Aorta (tissue), 5 donors: ENCODE measurements around the gene ARMC5. TPM values are rescaled to one million over a fixed set of nuclear protein-coding genes. Genes with fewer than 3 reads are reported as not detected.
A peak's percentile ranks its signal among the peaks of the same experiment; 100 is the strongest.
"Not testable (repeated sequence)": the region's sequence is repeated elsewhere in the genome, so short reads cannot be mapped to it uniquely, and the experiment has no call there.

Experiments used
- ATAC-seq: fragments of 200-7000 bp; cut with Tn5 transposase; one replicate; pipeline ENCODE4 v1.9.1; 2022; ENCODE audit warnings: moderate library complexity; ENCODE audit not compliant: low FRiP score
- DNase-seq, 2 donors: peaks; one replicate each; pipeline ENCODE4 v3.0.0-alpha.2; 2020
- H3K27ac ChIP-seq, 2 donors: one replicate each; pipeline ENCODE4 v1.5.1; 2013; ENCODE audit warnings: low read length in 2 of 2, mild to moderate bottlenecking in 2 of 2, moderate library complexity in 2 of 2, control low read depth in 1 of 2, inconsistent platforms in 1 of 2, low read depth in 1 of 2
- H3K27me3 ChIP-seq, 2 donors: one replicate each; pipeline ENCODE4 v1.6.1; 2013; ENCODE audit warnings: control low read depth in 1 of 2, low read length in 1 of 2, mild to moderate bottlenecking in 1 of 2, moderate library complexity in 1 of 2; ENCODE audit not compliant: insufficient read depth in 2 of 2, control insufficient read depth in 1 of 2
- H3K36me3 ChIP-seq, 2 donors: one replicate each; pipeline ENCODE4 v1.6.1; 2013; ENCODE audit warnings: control low read depth in 1 of 2, low read length in 1 of 2, mild to moderate bottlenecking in 1 of 2; ENCODE audit not compliant: insufficient read depth in 2 of 2, control insufficient read depth in 1 of 2
- H3K4me1 ChIP-seq, 2 donors: one replicate each; pipeline ENCODE4 v1.6.1; 2013; ENCODE audit warnings: low read length in 2 of 2, control low read depth in 1 of 2, mild to moderate bottlenecking in 1 of 2, moderate library complexity in 1 of 2; ENCODE audit not compliant: insufficient read depth in 2 of 2, control insufficient read depth in 1 of 2
- H3K4me3 ChIP-seq, 2 donors: one replicate each; pipeline ENCODE4 v1.5.1; 2013; ENCODE audit warnings: low read length in 2 of 2, control low read depth in 1 of 2, mild to moderate bottlenecking in 1 of 2
- H3K9me3 ChIP-seq: one replicate; pipeline ENCODE4 v1.6.1; 2013; ENCODE audit warnings: mild to moderate bottlenecking, low read length; ENCODE audit not compliant: control insufficient read depth
- WGBS, 2 donors: extraction: QIAGEN DNeasy Blood & Tissue Kit; methylation state at CpG; one replicate each; pipeline ENCODE4 v1.1.7; 2013; 5-methylcytosine and 5-hydroxymethylcytosine counted together
- intact Hi-C, 2 donors: fragments of 100-400 bp; cut with DNase I; formaldehyde crosslinking; loops; one replicate each; pipeline versions ENCODE4 v1.14.2 to v1.15.0; 2022
- polyA plus RNA-seq, 2 donors: library from polyadenylated mRNA; stranded (reverse); fragments of 200-250 nt; gene quantifications; one replicate each; pipeline ENCODE4 v1.2.3, GENCODE V29; 2013
- total RNA-seq, 2 donors: library from RNA; stranded (reverse); fragmentation: NEBNext Ultra II Directional; extraction: Animal tissue kit (Norgen Biotek cat#: 25700); gene quantifications; one replicate each; pipeline ENCODE4 v1.2.1, GENCODE V29; 2021
- donor health status: healthy with polysubstance abuse.
- donor health status: Bipolar disorder and iron deficiency.
- donor health status: DM: no; HTN: no; CAD: no.
- donor health status: DM: no; HTN: no; CAD: no.
- donor health status: DM: yes; HTN: yes; CAD: no.

The ARMC5 gene
- total and polyA plus RNA-seq, 4 donors = 2.1 to 14.1 (median 8.8) TPM

GRCh38 chr16:31429314-31429713, 30.0 kb upstream of the ARMC5 start:
- no peaks in the 10 kb centered on the region for H3K9me3 ChIP-seq
- no peaks in the 10 kb centered on the region for H3K4me1 ChIP-seq
- WGBS, 2 donors = 0 to 4% methylated on average over 1 of the region's 1 CpG
- DNase-seq (peak in 1 of 2 donors; percentile 23), ATAC-seq (no peak)
- H3K27me3 ChIP-seq = no peaks in the 10 kb centered on the region
- intact Hi-C loops = no loop called here
- H3K27ac ChIP-seq = no peak overlapping the region
- no peak overlapping the region for H3K4me3 ChIP-seq
- no peaks in the 10 kb centered on the region for H3K36me3 ChIP-seq

- ATAC-seq (no peak), DNase-seq (no peak)
- no peak overlapping the region for H3K4me3 ChIP-seq
- no peaks in the 10 kb centered on the region for H3K4me1 ChIP-seq
- H3K27ac ChIP-seq = no peak overlapping the region
- no peaks in the 10 kb centered on the region for H3K27me3 ChIP-seq
- H3K36me3 ChIP-seq = no peaks in the 10 kb centered on the region
- no peaks in the 10 kb centered on the region for H3K9me3 ChIP-seq
- intact Hi-C loops = no loop called here
- WGBS, 2 donors = 82 to 92% methylated on average over 3 of the region's 3 CpGs
Observed at GRCh38 chr16:31429796-31430195, 29.5 kb upstream of the ARMC5 start.

GRCh38 chr16:31430380-31431052, 28.8 kb upstream of the ARMC5 start:
- no peaks in the 10 kb centered on the region for H3K27me3 ChIP-seq
- no peaks in the 10 kb centered on the region for H3K36me3 ChIP-seq
- DNase-seq (peak in 1 of 2 donors; percentile 15), ATAC-seq (no peak)
- WGBS, 2 donors = 55 to 65% methylated on average over 5 of the region's 5 CpGs
- no peaks in the 10 kb centered on the region for H3K4me1 ChIP-seq
- intact Hi-C loops = no loop called here
- no peak overlapping the region for H3K4me3 ChIP-seq
- H3K9me3 ChIP-seq = no peaks in the 10 kb centered on the region
- no peak overlapping the region for H3K27ac ChIP-seq

- DNase-seq (peak in 1 of 2 donors; percentile 33), ATAC-seq (peak; percentile 37)
- Histone ChIP-seq H3K4me3 (no peak overlapping the region), H3K27me3 (no peaks in the 10 kb centered on the region), H3K27ac (no peak overlapping the region), H3K4me1 (no peaks in the 10 kb centered on the region), H3K9me3 (no peaks in the 10 kb centered on the region), H3K36me3 (no peaks in the 10 kb centered on the region)
- intact Hi-C loops = no loop called here
- 93% methylated on average over 46 to 47 of the region's 47 CpGs for whole genome bisulfite sequencing, 2 donors
Observed at GRCh38 chr16:31435341-31436220, 23.7 kb upstream of the ARMC5 start.

DNA sequence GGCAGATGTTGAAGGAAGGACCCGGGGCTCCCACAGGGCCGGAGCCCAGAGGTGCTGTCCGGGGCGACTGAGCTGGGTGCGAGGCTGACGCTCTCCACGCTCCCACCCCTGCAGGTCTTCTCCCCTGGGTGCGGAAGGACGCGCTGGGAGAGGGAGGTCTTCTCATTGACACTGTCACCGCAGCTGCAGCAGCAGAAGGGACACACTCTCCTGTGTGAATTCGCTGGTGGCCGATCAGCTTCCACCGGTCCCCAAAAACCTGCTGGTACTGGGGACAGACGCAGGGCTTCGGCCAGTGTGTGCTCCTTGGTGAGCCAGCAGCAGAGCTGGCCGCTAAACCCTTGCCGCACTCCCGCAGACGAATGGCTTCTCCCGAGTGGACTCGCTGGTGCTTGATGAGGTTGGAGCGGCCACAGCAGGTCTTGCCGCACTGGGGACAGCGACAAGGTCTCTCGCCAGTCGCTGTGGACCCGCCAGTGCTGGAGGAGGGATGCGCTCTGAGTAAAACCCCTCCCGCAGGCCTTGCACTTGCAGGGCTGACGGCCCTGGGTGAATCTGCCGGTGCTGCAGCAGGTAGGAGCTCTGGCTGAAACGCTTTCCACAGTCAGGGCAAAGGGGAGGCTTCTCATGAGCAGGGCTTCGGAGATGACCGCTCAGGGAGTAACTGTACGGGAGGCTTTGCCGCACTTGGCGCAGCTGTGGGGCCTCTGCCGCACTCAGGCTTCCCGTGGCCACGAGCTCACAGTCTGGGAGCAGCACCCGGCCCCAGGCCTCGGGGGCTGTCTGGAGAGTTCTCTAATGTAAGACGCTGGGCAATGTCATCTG, 22.9 kb upstream of the ARMC5 start:
- no peak overlapping the region for H3K4me3 ChIP-seq

GRCh38 chr16:31438414-31438813, 20.9 kb upstream of the ARMC5 start:
- Histone ChIP-seq H3K27ac (no peak overlapping the region), H3K9me3 (no peaks in the 10 kb centered on the region), H3K36me3 (no peaks in the 10 kb centered on the region), H3K4me1 (no peaks in the 10 kb centered on the region), H3K27me3 (no peaks in the 10 kb centered on the region), H3K4me3 (no peak overlapping the region)
- no peak for ATAC-seq
- intact Hi-C loops = no loop called here
- WGBS, 2 donors = 66 to 72% methylated on average over 2 of the region's 2 CpGs
- DNase-seq = no peak

More for the DNA sequence above, 22.9 kb upstream of the ARMC5 start:
- 93 to 94% methylated on average over 41 to 44 of the region's 44 CpGs for WGBS, 2 donors
- ATAC-seq (peak; percentile 37), DNase-seq (peak in 1 of 2 donors; percentile 39)
- Histone ChIP-seq H3K4me1 (no peaks in the 10 kb centered on the region), H3K36me3 (no peaks in the 10 kb centered on the region), H3K9me3 (no peaks in the 10 kb centered on the region), H3K27me3 (no peaks in the 10 kb centered on the region), H3K27ac (no peak overlapping the region)
- intact Hi-C loops = no loop called here

DNA sequence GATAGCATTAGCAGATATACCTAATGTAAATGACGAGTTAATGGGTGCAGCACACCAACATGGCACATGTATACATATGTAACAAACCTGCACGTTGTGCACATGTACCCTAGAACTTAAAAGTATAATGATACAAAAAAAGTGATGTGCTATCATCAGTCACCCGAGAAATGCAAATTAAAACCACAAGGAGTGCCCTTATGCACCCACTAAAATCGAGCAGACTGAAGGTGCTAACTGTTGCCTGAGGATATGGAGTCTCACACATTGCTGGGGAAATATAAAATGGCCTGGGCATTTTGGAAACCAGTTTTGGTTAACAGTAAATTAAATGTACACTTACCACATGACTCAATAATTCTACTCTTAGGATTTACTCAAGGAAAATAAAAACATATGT, 20.3 kb upstream of the ARMC5 start:
- ATAC-seq, H3K4me1 ChIP-seq, H3K36me3 ChIP-seq, H3K27me3 ChIP-seq, H3K4me3 ChIP-seq, H3K27ac ChIP-seq, H3K9me3 ChIP-seq, DNase-seq, intact Hi-C loops: not testable (repeated sequence)
- WGBS, 2 donors = 58 to 59% methylated on average over 3 of the region's 4 CpGs

DNA sequence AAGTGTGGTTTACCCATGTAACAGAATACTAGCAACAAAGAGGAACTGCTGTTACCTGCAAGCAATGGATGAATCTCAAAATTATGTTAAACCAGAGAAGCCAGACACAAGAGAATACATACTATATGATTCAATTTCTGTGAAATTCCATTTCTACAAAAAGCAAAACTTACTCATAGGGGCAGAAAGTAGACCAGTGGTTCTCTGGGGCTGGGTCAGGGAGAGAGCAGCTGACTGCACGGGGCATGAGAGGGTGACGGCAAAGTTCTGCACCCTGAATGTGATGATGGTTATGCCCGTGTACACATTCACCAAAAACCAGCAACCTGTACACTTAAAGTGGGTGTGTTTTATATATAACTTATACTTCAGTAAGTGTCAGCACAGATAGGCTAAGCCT, 19.8 kb upstream of the ARMC5 start:
- Histone ChIP-seq H3K27me3 (no peaks in the 10 kb centered on the region), H3K27ac (no peak overlapping the region), H3K36me3 (no peaks in the 10 kb centered on the region), H3K9me3 (no peaks in the 10 kb centered on the region), H3K4me1 (no peaks in the 10 kb centered on the region), H3K4me3 (no peak overlapping the region)
- intact Hi-C loops = no loop called here
- ATAC-seq = no peak
- 74 to 75% methylated on average over 3 of the region's 3 CpGs for WGBS, 2 donors
- DNase-seq = peak in 1 of 2 donors; percentile 2
